RWPE2 (cell line): ENCODE results near the gene SDK2.

Experiments used
- ATAC-seq: fragments of 200-7000 bp; cut with Tn5 transposase; 3 replicates; pipeline ENCODE4 v1.9.1; 2021; ENCODE audit warnings: low read depth
- DNase-seq: peaks from one replicate; pipeline ENCODE4 v3.0.0-alpha.2; 2020; ENCODE audit warnings: low spot score
- H3K27ac ChIP-seq: fragments of 450-650 bp; 2 replicates; pipeline ENCODE4 v1.5.1; 2017; ENCODE audit warnings: mild to moderate bottlenecking; ENCODE audit not compliant: poor library complexity, severe bottlenecking
- H3K27me3 ChIP-seq: fragments of 250-450 bp; sonication (Bioruptor Pico); 2 replicates; pipeline ENCODE4 v1.5.1; 2021; ENCODE audit warnings: mild to moderate bottlenecking, moderate library complexity; ENCODE audit not compliant: insufficient read depth, poor library complexity, severe bottlenecking
- H3K36me3 ChIP-seq: fragments of 250-450 bp; sonication (Bioruptor Pico); 2 replicates; pipeline ENCODE4 v1.5.1; 2020; ENCODE audit warnings: low read depth, mild to moderate bottlenecking, moderate library complexity
- H3K4me1 ChIP-seq: fragments of 250-450 bp; sonication (Bioruptor Pico); 2 replicates; pipeline ENCODE4 v1.5.1; 2021; ENCODE audit warnings: mild to moderate bottlenecking, moderate library complexity; ENCODE audit not compliant: insufficient read depth, poor library complexity, severe bottlenecking
- H3K4me3 ChIP-seq: fragments of 250-450 bp; sonication (Bioruptor Pico); 2 replicates; pipeline ENCODE4 v1.5.1; 2021; ENCODE audit warnings: mild to moderate bottlenecking, moderate library complexity; ENCODE audit not compliant: severe bottlenecking
- H3K9me3 ChIP-seq: fragments of 250-450 bp; sonication (Bioruptor Pico); 2 replicates; pipeline ENCODE4 v1.5.1; 2021; ENCODE audit warnings: mild to moderate bottlenecking, moderate library complexity; ENCODE audit not compliant: severe bottlenecking
- TF ChIP-seq, protein P1 (sequence below): fragments of 450-650 bp; IDR thresholded peaks from one replicate; pipeline ENCODE4 v1.5.1; 2017; ENCODE audit warnings: mild to moderate bottlenecking, moderate library complexity; ENCODE audit not compliant: poor library complexity, severe bottlenecking

Gene SDK2

DNA sequence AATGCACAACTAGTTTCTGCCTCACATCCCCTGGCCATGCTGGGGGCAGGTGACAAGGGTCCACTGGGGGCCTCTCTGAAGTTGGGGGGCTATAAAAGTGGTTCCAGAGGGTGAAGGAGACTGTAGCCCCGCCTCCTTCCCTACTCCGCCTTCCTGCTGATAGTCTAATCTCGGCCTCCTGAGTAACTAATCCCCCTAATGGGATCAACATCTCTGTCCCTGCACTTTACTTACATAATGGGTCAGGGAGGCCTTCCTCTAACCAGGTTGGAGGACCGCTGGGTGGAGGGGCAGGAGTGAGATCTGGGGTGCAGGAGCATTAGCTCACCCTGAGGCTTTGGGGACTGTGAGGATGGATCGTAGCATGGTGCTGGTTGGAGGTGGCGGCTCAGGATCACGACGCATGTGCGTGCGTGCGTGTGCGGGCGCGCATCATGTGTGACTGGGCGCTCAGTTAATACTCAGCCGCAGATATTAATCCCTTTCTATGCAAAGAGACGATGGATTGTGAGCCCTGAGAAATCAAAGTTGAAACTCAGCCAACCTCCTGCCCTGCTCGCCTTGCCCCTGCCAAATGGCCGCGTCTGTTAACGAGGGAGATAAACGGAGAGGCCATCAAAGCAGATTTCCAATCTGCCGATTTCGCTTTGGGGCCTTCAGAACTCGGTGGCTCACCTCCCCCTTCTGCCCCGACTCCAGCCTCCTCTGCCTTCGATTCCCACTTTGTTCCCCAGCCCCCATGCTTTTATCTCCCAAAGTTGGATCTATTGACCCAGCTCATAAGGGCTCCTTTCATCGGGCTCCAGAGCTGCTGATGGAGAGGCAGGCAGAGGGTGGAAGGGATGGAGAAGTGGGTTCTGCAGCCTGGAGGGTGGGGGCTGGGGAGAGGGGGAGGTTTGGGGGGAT is 107.3 kb downstream of the SDK2 start:
- Histone ChIP-seq H3K9me3 (no peaks in the 10 kb centered on the region), H3K4me3 (no peak overlapping the region), H3K27me3 (no peaks in the 10 kb centered on the region), H3K4me1 (no peaks in the 10 kb centered on the region), H3K36me3 (no peaks in the 10 kb centered on the region), H3K27ac (no peak overlapping the region)
- ATAC-seq (no peak), DNase-seq (no peak)
- TF ChIP-seq, protein P1, sequence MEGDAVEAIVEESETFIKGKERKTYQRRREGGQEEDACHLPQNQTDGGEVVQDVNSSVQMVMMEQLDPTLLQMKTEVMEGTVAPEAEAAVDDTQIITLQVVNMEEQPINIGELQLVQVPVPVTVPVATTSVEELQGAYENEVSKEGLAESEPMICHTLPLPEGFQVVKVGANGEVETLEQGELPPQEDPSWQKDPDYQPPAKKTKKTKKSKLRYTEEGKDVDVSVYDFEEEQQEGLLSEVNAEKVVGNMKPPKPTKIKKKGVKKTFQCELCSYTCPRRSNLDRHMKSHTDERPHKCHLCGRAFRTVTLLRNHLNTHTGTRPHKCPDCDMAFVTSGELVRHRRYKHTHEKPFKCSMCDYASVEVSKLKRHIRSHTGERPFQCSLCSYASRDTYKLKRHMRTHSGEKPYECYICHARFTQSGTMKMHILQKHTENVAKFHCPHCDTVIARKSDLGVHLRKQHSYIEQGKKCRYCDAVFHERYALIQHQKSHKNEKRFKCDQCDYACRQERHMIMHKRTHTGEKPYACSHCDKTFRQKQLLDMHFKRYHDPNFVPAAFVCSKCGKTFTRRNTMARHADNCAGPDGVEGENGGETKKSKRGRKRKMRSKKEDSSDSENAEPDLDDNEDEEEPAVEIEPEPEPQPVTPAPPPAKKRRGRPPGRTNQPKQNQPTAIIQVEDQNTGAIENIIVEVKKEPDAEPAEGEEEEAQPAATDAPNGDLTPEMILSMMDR, result no peak

DNA sequence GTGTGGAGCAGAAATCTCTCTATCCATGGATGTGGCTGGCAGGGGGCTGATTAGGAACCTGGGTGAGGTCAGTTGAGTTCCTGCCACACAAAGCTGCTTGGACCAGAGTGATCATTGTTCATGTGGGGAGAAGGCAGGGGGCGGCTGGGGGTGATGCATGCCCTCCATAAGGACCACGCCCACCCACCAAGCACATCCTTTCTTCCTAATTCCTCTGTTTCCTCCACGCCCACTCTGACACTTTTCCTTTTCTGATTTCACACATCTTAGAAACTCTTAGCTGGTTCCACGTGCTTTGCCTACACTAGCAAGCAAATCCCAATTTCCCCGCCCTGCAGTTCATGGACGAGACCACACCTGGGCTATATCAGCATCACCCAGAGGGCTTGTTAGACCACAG is 108.5 kb downstream of the SDK2 start:
- H3K4me1 ChIP-seq, result no peaks in the 10 kb centered on the region
- no peak overlapping the region for H3K4me3 ChIP-seq
- DNase-seq, result no peak
- H3K27ac ChIP-seq, result no peak overlapping the region
- TF ChIP-seq, protein P1, result no peak
- no peaks in the 10 kb centered on the region for H3K36me3 ChIP-seq
- no peak for ATAC-seq
- no peaks in the 10 kb centered on the region for H3K9me3 ChIP-seq
- no peaks in the 10 kb centered on the region for H3K27me3 ChIP-seq

DNA sequence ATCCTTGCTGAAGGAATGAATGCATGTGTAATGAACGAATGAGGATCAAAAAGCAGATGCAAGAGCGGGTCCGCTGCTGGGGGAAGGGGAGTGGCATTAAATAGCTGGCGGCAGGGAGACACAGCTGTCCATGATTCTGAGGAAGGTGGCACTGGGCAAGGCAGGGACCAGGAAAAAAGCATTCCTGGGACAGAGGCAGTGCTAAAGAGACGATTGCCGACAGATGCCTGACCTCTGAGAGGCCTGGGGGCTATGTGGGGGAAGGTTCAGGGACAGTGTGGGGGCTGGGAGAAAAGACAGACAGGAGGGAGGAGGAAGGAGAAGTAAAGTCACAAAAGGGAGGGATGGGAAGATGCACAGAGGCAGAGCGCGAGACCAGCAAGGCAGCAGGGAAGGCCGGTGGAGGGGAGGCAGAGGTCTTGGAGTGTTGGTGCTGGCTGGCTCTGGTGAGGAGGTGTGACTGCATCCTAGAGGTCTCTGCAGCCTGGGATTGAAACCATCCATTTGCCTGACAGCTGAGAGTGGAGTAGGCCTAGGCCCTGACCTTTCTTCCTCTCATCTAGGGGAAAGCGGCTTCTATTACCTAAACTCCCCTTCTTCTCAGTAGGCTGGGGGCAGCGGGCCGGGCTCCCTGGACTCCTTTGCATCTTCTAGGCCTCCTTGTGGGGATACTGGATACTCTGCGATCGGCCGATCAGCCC is 109.9 kb downstream of the SDK2 start:
- TF ChIP-seq, protein P1, result no peak
- H3K4me1 ChIP-seq, result no peaks in the 10 kb centered on the region
- ATAC-seq, result no peak

DNA sequence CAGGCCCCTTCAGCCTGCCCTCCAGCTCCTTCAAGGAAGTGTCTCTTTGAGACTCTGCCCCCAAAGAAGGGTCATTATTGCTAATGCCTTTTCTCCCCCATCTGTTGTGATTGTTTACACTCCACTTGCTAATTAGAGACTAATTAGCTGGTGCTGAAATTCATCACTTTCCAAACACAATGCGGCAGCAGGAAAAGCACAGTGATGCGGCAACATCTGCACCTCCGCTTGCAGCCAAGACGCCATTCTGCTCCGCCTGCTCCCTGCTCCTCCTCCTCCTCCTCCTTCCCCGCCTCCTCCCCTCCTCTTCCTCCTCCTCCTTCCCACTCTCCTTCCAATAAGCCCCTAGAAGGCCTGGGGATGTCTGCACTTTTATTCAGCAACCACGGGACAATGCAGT is 110.5 kb downstream of the SDK2 start:
- Histone ChIP-seq H3K27ac (no peak overlapping the region), H3K9me3 (no peaks in the 10 kb centered on the region), H3K4me3 (no peak overlapping the region), H3K36me3 (no peaks in the 10 kb centered on the region), H3K4me1 (no peaks in the 10 kb centered on the region), H3K27me3 (peaks cover 8% of the 10 kb centered on the region)
- DNase-seq (no peak), ATAC-seq (no peak)
- TF ChIP-seq, protein P1, result no peak

More for the DNA sequence above, 109.9 kb downstream of the SDK2 start:
- Histone ChIP-seq H3K27ac (no peak overlapping the region), H3K9me3 (no peaks in the 10 kb centered on the region), H3K36me3 (no peaks in the 10 kb centered on the region), H3K4me3 (no peak overlapping the region), H3K27me3 (peaks cover 3% of the 10 kb centered on the region)
- no peak for DNase-seq

DNA sequence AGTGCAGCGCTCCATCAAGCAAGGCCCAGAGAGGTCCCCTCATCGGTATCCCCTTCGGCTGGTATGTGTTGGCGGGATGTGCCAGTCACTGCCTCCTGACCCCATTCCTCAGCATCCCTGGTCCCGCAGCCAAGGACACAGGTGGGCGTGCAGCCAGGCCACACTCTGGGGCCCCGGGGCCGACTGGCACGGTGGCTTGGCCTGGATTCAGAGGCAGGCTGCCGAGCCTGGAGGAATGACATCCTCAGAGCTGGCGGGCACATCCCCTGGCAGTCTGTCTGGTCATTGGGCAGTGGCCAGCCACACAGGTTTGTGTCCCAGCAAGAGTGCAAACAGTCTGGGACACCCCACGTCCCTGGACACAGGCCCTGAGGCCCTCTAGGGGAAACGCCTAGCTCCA is 111.1 kb downstream of the SDK2 start:
- Histone ChIP-seq H3K4me1 (no peaks in the 10 kb centered on the region), H3K9me3 (no peaks in the 10 kb centered on the region), H3K27ac (no peak overlapping the region), H3K4me3 (no peak overlapping the region), H3K36me3 (no peaks in the 10 kb centered on the region), H3K27me3 (peaks cover 8% of the 10 kb centered on the region)
- TF ChIP-seq, protein P1, result no peak
- no peak for DNase-seq
- ATAC-seq, result no peak
